DMS114 treated with DMSO at 0.1 percent for 48 hours (cell line): ENCODE results near the gene HSFX4.
"Not testable (repeated sequence)": the region's sequence is repeated elsewhere in the genome, so short reads cannot be mapped to it uniquely, and the experiment has no call there.

ENCODE experiments used
- DNase-seq: peaks from one replicate; lab custom pipeline; 2025; ENCODE audit not compliant: unreplicated experiment; lab: John Stamatoyannopoulos, UW

HSFX4 gene

DNA sequence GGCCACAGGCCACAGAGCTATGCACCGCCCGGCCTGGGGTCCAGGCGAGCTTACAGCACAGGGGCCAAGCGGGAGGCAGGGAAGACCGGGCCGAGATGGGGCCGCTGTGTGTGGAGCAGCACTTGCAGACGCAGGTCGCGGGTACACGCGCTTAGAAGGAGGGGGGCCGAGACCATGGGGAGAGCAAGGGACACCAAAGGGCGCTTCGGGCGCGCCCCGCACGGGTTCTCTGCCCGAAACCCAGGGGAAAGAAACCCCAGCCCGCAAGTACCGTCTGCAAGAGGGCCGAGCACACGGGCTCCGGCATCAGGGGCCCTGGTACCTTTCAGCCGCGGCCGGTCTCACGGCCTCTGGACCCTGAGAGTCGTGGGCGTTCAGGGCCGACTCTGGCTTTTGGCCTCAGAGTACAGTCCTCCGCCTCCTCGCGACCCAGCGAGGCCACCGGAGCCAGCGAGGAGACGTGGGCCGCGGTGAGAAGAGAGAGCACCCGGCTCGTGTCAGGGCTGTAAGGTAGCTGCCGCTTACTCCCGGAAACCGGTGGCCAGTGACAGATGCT, 8.6 kb downstream of the HSFX4 start:
- DNase-seq: no peak

GRCh38 chrX:149938427-149938880, 9.1 kb downstream of the HSFX4 start, which contains the start of gene EOLA2:
Gene EOLA2, minus strand, starts transcription at chrX:149938491. Its CDS starts 4,617 bp downstream, at chrX:149933874.
- DNase-seq: peak; percentile 90

- DNase-seq: peak; percentile 73
These were observed 9.7 kb downstream of the HSFX4 start for GRCh38 chrX:149938881-149939654.

DNA sequence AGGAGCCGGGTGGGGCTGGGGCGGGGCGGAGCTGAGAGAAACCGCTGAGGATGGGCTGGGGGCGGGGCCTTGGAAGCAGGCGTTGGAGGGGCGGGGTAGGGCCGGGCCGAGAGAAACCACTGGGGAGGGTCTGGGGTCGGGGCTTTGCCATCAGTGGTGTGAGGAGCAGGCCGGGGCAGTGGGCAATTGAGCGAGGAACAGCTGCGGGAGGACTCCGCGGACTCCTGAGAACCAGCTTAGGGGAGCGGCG, 10.2 kb downstream of the HSFX4 start:
- DNase-seq: no peak

- DNase-seq: peak; percentile 74
These were observed 10.7 kb downstream of the HSFX4 start for GRCh38 chrX:149939905-149940673.

- not testable (repeated sequence) for DNase-seq
These were observed 11.3 kb downstream of the HSFX4 start for GRCh38 chrX:149940674-149941024.

- DNase-seq: not testable (repeated sequence)
These were observed 15.8 kb downstream of the HSFX4 start for GRCh38 chrX:149945087-149945670.

- not testable (repeated sequence) for DNase-seq
These were observed 16.4 kb downstream of the HSFX4 start for GRCh38 chrX:149945820-149946219.

DNA sequence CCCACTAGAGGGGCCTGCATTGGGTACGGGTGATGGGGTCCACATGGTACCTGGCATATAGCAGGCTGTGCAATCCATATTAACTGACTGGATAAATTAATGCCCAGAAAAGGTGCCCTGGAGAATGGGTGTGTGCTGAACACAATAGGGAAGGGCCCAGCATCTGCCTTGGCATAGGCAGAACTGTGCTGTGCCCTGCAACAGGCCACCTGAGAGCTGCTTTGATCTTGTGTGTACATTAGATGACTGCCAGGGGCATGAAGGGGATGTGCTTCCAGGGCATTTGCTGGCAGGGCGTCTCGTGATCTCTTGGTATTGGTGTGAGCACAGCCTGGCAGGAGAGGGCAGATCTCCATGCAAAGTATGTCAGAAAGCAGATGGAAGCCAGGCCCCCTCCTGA, 17.6 kb downstream of the HSFX4 start:
- not testable (repeated sequence) for DNase-seq

DNA sequence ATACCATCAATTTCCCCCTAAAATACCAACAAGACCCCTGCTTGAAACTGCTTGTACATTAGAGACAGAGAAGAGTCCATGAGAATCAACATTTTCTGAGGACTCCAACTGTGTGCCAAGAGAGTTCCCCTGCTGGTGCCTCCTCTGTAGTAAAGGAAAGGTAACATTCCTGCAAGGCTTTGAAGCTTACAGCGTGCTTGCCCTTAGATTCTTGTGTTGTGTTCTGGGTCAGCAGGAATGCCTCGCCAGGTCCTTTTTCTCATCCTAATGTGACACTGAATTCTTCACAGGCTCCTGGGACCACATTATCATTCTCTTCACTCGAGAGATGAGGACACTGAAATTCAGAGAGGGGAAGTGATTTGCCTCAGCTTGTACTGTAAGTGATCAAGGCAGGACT, 18.6 kb downstream of the HSFX4 start:
- no peak for DNase-seq

- no peak for DNase-seq
These were observed 20.5 kb downstream of the HSFX4 start for GRCh38 chrX:149949743-149950436.

DNA sequence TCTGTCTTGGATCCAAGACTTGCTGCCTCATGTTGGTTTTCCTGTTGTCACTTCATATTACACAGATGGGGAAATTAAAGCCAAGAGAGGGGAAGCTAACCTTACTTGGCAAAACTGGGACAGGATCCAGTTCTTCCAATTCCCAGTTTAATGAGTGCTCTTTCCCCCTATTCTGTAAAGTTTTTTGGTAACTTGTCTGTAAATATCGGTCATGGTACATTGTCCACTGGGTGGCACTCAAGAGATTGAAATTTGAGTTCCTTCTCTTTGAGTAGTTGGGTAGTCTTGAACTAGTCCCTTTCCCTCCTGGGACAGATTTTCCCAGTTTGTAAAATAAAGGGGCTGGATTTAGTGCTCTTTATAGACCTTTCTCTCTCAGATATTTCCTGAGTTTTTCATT, 21.3 kb downstream of the HSFX4 start:
- DNase-seq: peak; percentile 8

DNA sequence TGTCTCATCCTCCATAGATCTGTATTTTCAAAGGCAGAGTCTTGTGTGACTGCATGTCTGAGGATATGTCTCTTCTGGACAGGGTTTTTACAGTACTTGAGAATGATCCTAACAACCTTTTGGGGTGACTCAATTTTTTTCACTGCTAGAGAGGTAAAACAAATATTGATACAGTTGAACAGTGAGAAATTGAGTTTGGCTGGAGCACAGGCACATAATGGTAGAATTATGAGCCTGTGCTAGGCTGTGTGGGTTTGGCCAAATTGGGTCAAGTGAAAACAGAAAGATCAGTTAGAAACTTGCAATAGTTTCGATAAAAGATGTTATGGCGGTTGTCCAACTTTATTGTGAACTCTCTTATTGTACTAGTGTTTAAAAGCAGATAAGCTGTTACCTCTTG, 32.2 kb downstream of the HSFX4 start:
- no peak for DNase-seq

DNA sequence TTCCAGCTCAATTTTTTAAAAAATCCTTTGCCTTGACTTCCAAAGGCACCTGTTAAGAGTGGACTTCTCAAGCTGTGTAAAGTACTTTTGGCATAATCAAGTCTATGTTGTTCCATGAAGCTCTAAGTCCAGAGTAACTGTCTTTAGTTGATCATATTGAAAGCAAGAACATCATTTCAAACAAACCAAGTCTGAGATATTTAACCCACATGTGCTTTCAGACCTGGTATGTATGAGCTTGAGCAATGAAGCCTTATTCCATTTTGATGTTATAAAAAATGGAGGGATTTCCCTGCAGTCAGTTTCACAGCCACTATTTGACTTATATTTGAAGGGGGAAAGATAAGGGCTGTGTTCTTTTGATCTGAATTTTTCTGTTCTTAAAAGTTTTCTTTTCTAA, 32.6 kb downstream of the HSFX4 start:
- no peak for DNase-seq

DNA sequence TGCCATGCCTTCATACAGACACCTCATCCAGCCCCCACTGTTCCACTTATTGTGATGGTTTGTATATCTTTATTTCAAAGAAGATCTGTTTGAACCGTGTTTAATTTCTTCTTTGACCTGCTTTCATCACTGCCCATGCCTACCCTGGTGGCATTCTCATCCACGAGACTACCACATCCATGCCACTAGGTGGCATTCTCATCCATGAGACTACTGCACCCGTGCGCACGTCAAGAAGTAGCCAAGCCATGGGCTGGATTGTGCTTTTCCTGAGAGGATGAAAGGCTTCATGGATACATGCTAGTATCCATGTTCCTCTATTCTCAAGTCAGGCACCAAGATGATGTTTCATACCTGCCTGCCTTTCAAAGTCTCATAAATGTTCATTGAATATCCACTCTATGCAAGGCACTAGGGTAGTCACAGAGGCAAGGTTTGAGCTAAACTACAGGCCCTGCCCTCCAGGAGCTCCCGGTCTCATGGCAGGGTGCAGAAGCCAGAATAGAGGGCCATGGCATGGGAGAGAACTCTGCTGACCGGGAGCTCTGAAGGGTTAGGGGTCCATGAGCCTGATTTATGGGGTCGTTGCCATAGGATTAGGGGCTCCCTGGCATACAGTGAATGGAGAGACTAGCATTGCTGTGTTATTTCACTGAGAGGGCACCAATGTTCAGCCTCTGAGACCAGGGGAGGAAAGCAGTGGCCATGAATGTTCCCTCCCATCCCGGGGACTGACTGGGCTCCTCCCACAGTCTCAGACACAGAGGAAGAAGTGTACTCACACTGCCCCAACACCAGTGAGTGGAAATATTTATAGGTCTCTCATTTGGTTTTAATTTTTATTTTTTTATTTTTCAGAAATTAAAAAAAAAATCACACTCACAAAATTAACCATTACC, 33.7 kb downstream of the HSFX4 start:
- DNase-seq: peak; percentile 13

DNA sequence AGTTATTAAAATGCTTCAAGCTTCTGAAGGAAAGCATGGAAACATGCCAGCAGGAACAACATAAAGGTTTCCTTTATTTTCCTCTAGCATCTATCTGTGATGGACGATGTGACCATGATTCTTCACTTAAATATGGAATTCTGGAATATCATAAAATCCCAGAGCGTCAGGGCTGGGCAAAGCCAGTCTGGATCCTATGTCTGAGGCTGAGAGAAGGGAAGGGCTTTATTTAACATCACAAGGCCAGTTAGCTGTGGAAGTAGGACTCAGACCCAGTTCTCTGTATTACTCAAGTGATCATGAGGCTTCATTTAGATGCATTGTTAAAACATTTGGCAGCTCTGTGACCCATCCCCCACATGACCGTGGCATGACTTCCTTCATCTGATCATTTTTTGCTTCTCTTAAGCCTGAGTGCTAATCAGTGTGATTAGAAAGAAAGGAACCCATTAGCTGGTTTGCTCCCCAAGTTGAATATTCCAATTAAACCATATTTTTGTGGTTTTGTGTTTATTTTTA, 49.8 kb downstream of the HSFX4 start:
- no peak for DNase-seq
